ENCODE measurements around the gene PPP2R5D. TPM values are rescaled to one million over a fixed set of nuclear protein-coding genes. Genes with fewer than 3 reads are reported as not detected.

PPP2R5D gene
- total RNA-seq, 4 donors from 2014 or later, result 44.3 to 68.2 (median 52.6) TPM

DNA sequence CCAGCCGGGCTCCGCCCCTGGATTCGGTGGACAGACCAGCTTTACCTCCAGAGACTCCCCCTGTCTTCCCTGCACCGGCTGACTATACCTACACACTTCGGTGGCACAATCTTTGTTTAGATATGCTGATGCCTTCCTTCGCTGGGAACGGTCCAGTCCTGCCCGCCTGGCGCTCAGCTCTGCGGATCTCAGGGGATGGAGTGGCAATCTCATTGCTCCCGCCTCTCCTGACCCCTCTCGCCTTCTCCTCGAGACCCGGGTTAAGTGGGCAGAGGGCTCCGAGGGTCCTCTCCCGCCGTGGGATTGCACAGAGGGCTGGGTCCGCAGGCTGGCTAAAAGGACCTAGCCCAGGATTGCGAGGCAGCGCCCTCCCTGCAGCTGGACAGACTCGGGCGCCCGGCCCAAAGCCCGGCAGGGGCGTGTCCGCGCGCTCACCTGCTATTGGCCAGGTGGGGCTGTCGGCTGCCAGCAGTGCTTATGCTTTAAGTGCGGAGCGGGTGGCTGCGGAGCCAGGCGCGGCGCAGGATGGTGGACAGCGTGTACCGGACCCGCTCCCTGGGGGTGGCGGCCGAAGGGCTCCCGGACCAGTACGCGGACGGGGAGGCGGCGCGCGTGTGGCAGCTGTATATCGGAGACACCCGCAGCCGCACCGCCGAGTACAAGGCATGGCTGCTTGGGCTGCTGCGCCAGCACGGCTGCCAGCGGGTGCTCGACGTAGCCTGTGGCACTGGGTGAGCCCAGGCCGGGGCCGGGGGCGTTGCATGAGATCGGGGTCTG, 23.9 kb upstream of the PPP2R5D start, which contains the start of gene GNMT:
Gene GNMT, plus strand, starts transcription at position 512 of the 777 bp plus-strand sequence. Its CDS starts 14 bp downstream, at position 526.
- Histone ChIP-seq H3K27me3 (no peaks in the 10 kb centered on the region), H3K9me3 (no peaks in the 10 kb centered on the region), H3K36me3 (peaks cover 0 to 20% of the 10 kb centered on the region in 2 donors), H3K27ac (peak within 1 kb of the TSS; percentile 42 to 58 (median 50)), H3K4me3 (peak within 1 kb of the TSS; percentile 53 to 67 (median 62)), H3K4me1 (peaks cover 7 to 11% of the 10 kb centered on the region in 2 donors)
- ATAC-seq, result peak; percentile 69 to 75
- in situ Hi-C loops (cut with MboI; ENCODE audit: low sequenced_read_pairs in 4 of 4), result no loop called here
- intact Hi-C loops (cut with DNase I; ENCODE audit: low total_unique reads), result no loop called here
- TF ChIP-seq POLR2A (IDR thresholded peaks at IDR 0.05), result peak; percentile 48 to 59
- TF ChIP-seq, protein P1, sequence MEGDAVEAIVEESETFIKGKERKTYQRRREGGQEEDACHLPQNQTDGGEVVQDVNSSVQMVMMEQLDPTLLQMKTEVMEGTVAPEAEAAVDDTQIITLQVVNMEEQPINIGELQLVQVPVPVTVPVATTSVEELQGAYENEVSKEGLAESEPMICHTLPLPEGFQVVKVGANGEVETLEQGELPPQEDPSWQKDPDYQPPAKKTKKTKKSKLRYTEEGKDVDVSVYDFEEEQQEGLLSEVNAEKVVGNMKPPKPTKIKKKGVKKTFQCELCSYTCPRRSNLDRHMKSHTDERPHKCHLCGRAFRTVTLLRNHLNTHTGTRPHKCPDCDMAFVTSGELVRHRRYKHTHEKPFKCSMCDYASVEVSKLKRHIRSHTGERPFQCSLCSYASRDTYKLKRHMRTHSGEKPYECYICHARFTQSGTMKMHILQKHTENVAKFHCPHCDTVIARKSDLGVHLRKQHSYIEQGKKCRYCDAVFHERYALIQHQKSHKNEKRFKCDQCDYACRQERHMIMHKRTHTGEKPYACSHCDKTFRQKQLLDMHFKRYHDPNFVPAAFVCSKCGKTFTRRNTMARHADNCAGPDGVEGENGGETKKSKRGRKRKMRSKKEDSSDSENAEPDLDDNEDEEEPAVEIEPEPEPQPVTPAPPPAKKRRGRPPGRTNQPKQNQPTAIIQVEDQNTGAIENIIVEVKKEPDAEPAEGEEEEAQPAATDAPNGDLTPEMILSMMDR (IDR thresholded peaks at IDR 0.05 in 4 of 5, conservative IDR thresholded peaks at IDR 0.05 in 1 of 5), result no peak
- DNase-seq, result peak; percentile 45 to 73

DNA sequence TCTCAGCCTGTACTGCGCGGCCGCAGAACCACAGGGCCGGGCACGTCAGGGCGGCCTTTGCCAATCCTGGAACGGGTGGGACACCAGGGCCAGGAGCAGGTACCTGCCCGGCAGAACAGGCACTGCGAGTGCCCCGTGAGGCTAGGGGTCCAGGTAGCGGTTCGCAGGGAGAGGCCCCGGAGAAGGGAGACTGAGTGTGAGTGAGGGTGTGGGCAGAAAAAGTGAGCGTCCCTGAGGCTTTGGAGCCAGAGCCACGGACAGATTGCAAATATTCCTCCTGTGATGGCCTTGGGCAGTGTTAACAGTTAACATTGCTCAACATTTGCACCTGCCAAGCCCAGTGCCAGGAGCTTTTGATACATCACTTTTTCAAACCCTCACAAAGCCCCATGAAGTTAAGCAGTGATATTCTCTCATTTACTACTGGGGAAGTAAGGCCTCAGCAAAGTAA, 23.3 kb upstream of the PPP2R5D start:
- Histone ChIP-seq H3K4me1 (peaks cover 7 to 11% of the 10 kb centered on the region in 2 donors), H3K9me3 (no peaks in the 10 kb centered on the region), H3K4me3 (peak overlapping the region; percentile 53 to 67 (median 62)), H3K27me3 (no peaks in the 10 kb centered on the region), H3K27ac (peak overlapping the region; percentile 42 to 58 (median 50)), H3K36me3 (peaks cover 0 to 26% of the 10 kb centered on the region in 2 donors)
- DNase-seq, result peak in 1 of 2 donors; percentile 30
- intact Hi-C loops (cut with DNase I; ENCODE audit: low total_unique reads), result no loop called here
- ATAC-seq, result peak; percentile 21 to 59
- in situ Hi-C loops (cut with MboI; ENCODE audit: low sequenced_read_pairs in 4 of 4), result no loop called here
- TF ChIP-seq, protein P1 (IDR thresholded peaks at IDR 0.05 in 4 of 5, conservative IDR thresholded peaks at IDR 0.05 in 1 of 5), result no peak
- no peak for TF ChIP-seq POLR2A (IDR thresholded peaks at IDR 0.05)

DNA sequence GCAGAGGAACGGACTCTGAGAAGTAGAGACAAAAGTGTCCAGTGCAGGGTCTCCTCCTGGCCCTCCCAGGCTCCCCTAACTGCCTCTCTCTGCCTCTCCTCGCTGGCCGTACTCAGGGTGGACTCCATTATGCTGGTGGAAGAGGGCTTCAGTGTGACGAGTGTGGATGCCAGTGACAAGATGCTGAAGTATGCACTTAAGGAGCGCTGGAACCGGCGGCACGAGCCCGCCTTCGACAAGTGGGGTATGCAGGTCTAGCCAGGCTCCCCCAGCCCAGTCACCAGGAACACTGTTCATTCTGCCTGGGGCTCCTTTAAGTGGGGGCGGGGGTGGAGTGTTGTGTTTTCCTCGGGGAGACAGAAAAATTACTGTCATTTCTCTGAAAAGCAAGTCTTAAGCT, 22.3 kb upstream of the PPP2R5D start:
- no peak for TF ChIP-seq POLR2A (IDR thresholded peaks at IDR 0.05)
- TF ChIP-seq, protein P1 (IDR thresholded peaks at IDR 0.05 in 4 of 5, conservative IDR thresholded peaks at IDR 0.05 in 1 of 5), result no peak
- Histone ChIP-seq H3K27me3 (no peaks in the 10 kb centered on the region), H3K4me3 (no peak overlapping the region), H3K27ac (no peak overlapping the region), H3K4me1 (peaks cover 7 to 11% of the 10 kb centered on the region in 2 donors), H3K9me3 (no peaks in the 10 kb centered on the region), H3K36me3 (peaks cover 0 to 33% of the 10 kb centered on the region in 2 donors)
- ATAC-seq, result no peak
- intact Hi-C loops (cut with DNase I; ENCODE audit: low total_unique reads), result no loop called here
- no peak for DNase-seq
- in situ Hi-C loops (cut with MboI; ENCODE audit: low sequenced_read_pairs in 4 of 4), result no loop called here

DNA sequence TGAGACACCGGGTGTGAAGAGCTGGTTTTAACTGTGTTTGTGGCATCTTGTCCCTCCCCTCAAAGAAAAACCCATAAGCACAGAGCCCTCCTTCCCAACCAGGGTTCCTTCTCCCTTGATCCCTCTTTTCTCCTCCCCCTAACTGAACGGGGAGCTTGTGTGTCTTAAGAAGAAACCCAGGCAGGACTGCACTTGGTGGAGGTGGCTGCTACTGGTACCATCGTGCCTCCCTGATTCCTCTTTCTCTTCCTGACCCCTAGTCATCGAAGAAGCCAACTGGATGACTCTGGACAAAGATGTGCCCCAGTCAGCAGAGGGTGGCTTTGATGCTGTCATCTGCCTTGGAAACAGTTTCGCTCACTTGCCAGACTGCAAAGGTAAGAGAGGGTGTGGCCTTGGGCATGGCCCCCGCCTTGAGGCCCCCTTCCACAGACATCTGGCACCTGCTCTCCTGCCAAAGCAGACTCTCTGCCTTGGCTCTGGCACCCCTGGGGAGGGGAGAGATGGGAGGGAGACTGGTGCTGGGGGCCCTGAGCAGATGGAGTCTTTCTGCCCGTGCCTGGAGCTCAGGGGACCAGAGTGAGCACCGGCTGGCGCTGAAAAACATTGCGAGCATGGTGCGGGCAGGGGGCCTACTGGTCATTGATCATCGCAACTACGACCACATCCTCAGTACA, 21.7 kb upstream of the PPP2R5D start:
- in situ Hi-C loops (cut with MboI; ENCODE audit: low sequenced_read_pairs in 4 of 4), result no loop called here
- TF ChIP-seq POLR2A (IDR thresholded peaks at IDR 0.05), result no peak
- TF ChIP-seq, protein P1 (IDR thresholded peaks at IDR 0.05 in 4 of 5, conservative IDR thresholded peaks at IDR 0.05 in 1 of 5), result no peak
- peaks cover 0 to 33% of the 10 kb centered on the region in 2 donors for H3K36me3 ChIP-seq

More for the DNA sequence above, 21.7 kb upstream of the PPP2R5D start:
- no peak for ATAC-seq
- Histone ChIP-seq H3K27ac (no peak overlapping the region), H3K4me1 (peaks cover 7 to 11% of the 10 kb centered on the region in 2 donors), H3K9me3 (no peaks in the 10 kb centered on the region), H3K4me3 (no peak overlapping the region), H3K27me3 (no peaks in the 10 kb centered on the region)
- no peak for DNase-seq
- intact Hi-C loops (cut with DNase I; ENCODE audit: low total_unique reads), result no loop called here

All from gastrocnemius medialis (tissue), 4 donors.